GM12873 (cell line): ENCODE measurements around the gene PFAS.

Experiments
- CTCF ChIP-seq: IDR thresholded peaks from 2 replicates; pipeline ENCODE4 v1.5.1; 2012; ENCODE audit warnings: low read depth, mild to moderate bottlenecking, moderate library complexity, low read length, control low read depth; ENCODE audit not compliant: insufficient read depth; ENCODE audit errors: missing control alignments

PFAS gene

GRCh38 chr17:8220783-8221662, 28.1 kb upstream of the PFAS start:
- no peak for TF ChIP-seq CTCF

- TF ChIP-seq CTCF = no peak
Observed at GRCh38 chr17:8221663-8222379, 27.3 kb upstream of the PFAS start.

GRCh38 chr17:8222380-8222629, 26.8 kb upstream of the PFAS start:
- no peak for TF ChIP-seq CTCF

GRCh38 chr17:8222630-8223355, 26.3 kb upstream of the PFAS start:
- no peak for TF ChIP-seq CTCF

- peak; percentile 34 for TF ChIP-seq CTCF
Observed at GRCh38 chr17:8223356-8224126, 25.5 kb upstream of the PFAS start.

GRCh38 chr17:8224891-8225812, 23.9 kb upstream of the PFAS start:
- TF ChIP-seq CTCF = no peak
